Neutrophil (primary cell): ENCODE measurements around the gene GRP.

ENCODE experiments used
- H3K27ac ChIP-seq: fragments of 200-600 bp; sonication (generic); 2 replicates; pipeline ENCODE4 v1.5.1; 2016; ENCODE audit warnings: mild to moderate bottlenecking, moderate library complexity
- H3K27me3 ChIP-seq: fragments of 200-600 bp; sonication (generic); 2 replicates; pipeline ENCODE4 v1.6.0; 2016; ENCODE audit warnings: mild to moderate bottlenecking
- H3K36me3 ChIP-seq: fragments of 200-600 bp; sonication (generic); 2 replicates; pipeline ENCODE4 v1.5.1; 2017
- H3K4me1 ChIP-seq, 2 experiments: fragments of 200-600 bp in 1 of 2; sonication (generic) in 1 of 2; 1 replicate in 1 of 2; 2 replicates in 1 of 2; pipeline versions ENCODE4 v1.5.1 to v1.6.1; 2013 to 2016; ENCODE audit warnings: low read depth in 1 of 2, low read length in 1 of 2, mild to moderate bottlenecking in 1 of 2, moderate library complexity in 1 of 2; ENCODE audit not compliant: control insufficient read depth in 1 of 2, insufficient read depth in 1 of 2
- H3K4me3 ChIP-seq, 2 experiments: fragments of 200-600 bp in 1 of 2; sonication (generic) in 1 of 2; 1 replicate in 1 of 2; 2 replicates in 1 of 2; pipeline ENCODE4 v1.5.1; 2013 to 2016; ENCODE audit warnings: low read depth in 1 of 2, low read length in 1 of 2, mild to moderate bottlenecking in 1 of 2, moderate library complexity in 1 of 2
- H3K9me3 ChIP-seq: fragments of 200-600 bp; sonication (generic); 2 replicates; pipeline ENCODE4 v1.5.1; 2016
- CTCF ChIP-seq: fragments of 200-600 bp; sonication (generic); IDR thresholded peaks from 2 replicates; pipeline ENCODE4 v1.5.1; 2016; ENCODE audit warnings: antibody characterized with exemption

Gene GRP

GRCh38 chr18:59229191-59229590 lies 9.2 kb downstream of the GRP start:
- Histone ChIP-seq H3K4me1 (no peaks in the 10 kb centered on the region), H3K27me3 (peaks cover 34% of the 10 kb centered on the region), H3K36me3 (no peaks in the 10 kb centered on the region), H3K9me3 (no peaks in the 10 kb centered on the region), H3K27ac (no peak overlapping the region), H3K4me3 (no peak overlapping the region)
- TF ChIP-seq CTCF = no peak

GRCh38 chr18:59229701-59230443 lies 9.9 kb downstream of the GRP start:
- Histone ChIP-seq H3K27ac (no peak overlapping the region), H3K4me1 (no peaks in the 10 kb centered on the region), H3K9me3 (no peaks in the 10 kb centered on the region), H3K4me3 (no peak overlapping the region), H3K36me3 (no peaks in the 10 kb centered on the region), H3K27me3 (peaks cover 29% of the 10 kb centered on the region)
- no peak for TF ChIP-seq CTCF

GRCh38 chr18:59231114-59231513 lies 11.2 kb downstream of the GRP start:
- peaks cover 21% of the 10 kb centered on the region for H3K27me3 ChIP-seq
- no peak for TF ChIP-seq CTCF
- H3K9me3 ChIP-seq = no peaks in the 10 kb centered on the region
- no peaks in the 10 kb centered on the region for H3K4me1 ChIP-seq
- H3K4me3 ChIP-seq = no peak overlapping the region
- no peak overlapping the region for H3K27ac ChIP-seq
- no peaks in the 10 kb centered on the region for H3K36me3 ChIP-seq

- TF ChIP-seq CTCF = no peak
- Histone ChIP-seq H3K4me3 (no peak overlapping the region), H3K27ac (no peak overlapping the region), H3K27me3 (peaks cover 21% of the 10 kb centered on the region), H3K9me3 (no peaks in the 10 kb centered on the region), H3K36me3 (no peaks in the 10 kb centered on the region), H3K4me1 (no peaks in the 10 kb centered on the region)
Measured at GRCh38 chr18:59231877-59232276, 11.9 kb downstream of the GRP start.

- Histone ChIP-seq H3K27ac (no peak overlapping the region), H3K27me3 (peaks cover 20% of the 10 kb centered on the region)
Measured at GRCh38 chr18:59232309-59233016, 12.5 kb downstream of the GRP start.

More at GRCh38 chr18:59232309-59233016, 12.5 kb downstream of the GRP start:
- Histone ChIP-seq H3K9me3 (no peaks in the 10 kb centered on the region), H3K4me3 (no peak overlapping the region), H3K4me1 (no peaks in the 10 kb centered on the region), H3K36me3 (no peaks in the 10 kb centered on the region)
- TF ChIP-seq CTCF = no peak
